Endothelial cell of umbilical vein (primary cell): Measurements from ENCODE around the gene GSTO1. TPM values are rescaled to one million over a fixed set of nuclear protein-coding genes. Genes with fewer than 3 reads are reported as not detected.
A peak's percentile ranks its signal among the peaks of the same experiment; 100 is the strongest.

Source experiments
- BruUV-seq: library from RNA; stranded (reverse); fragments of 400-500 nt; replicated peaks from 2 replicates; lab custom pipeline; 2021; lab: Mats Ljungman, UMichigan
- CTCF ChIA-PET: fragments of 300-600, 350-600 bp; sonication (Branson Sonifier 250); formaldehyde crosslinking; loops from one replicate; lab custom pipeline; 2021; ENCODE audit warnings: antibody characterized with exemption, inconsistent platforms; lab: Charles Lee
- POLR2A ChIA-PET: fragments of 300-600, 350-600 bp; sonication (Branson Sonifier 250); formaldehyde crosslinking; loops from one replicate; lab custom pipeline; 2021; ENCODE audit warnings: antibody characterized with exemption, inconsistent platforms; lab: Charles Lee
- DNase-seq: peaks from one replicate; pipeline ENCODE4 v3.0.0-alpha.2; 2011; ENCODE audit warnings: low read depth, low spot score
- FAIRE-seq: peaks from 2 replicates; lab custom pipeline; 2011; peaks lifted over from hg19 to GRCh38; lab: Jason Lieb, UNC
- H2AFZ ChIP-seq: 2 replicates; pipeline ENCODE4 v1.6.0; 2012; ENCODE audit warnings: low read depth, low read length, control low read depth, inconsistent platforms
- H3K27ac ChIP-seq: 2 replicates; pipeline ENCODE4 v1.5.1; 2011; ENCODE audit warnings: low read depth, mild to moderate bottlenecking, control low read depth, low read length, moderate library complexity; ENCODE audit not compliant: insufficient read depth
- H3K27me3 ChIP-seq, 2 experiments: 2 replicates each; pipeline versions ENCODE4 v1.6.0 to v1.6.1; 2011; ENCODE audit warnings: low read length in 2 of 2, mixed read lengths in 1 of 2; ENCODE audit not compliant: control insufficient read depth in 2 of 2, insufficient read depth in 2 of 2
- H3K36me3 ChIP-seq, 2 experiments: 2 replicates in 1 of 2; 3 replicates in 1 of 2; pipeline ENCODE4 v1.5.1; 2011; ENCODE audit warnings: low read length in 2 of 2, mild to moderate bottlenecking in 1 of 2, moderate library complexity in 1 of 2; ENCODE audit not compliant: control insufficient read depth in 2 of 2, insufficient read depth in 2 of 2; ENCODE audit errors: extremely low read depth in 1 of 2
- H3K4me1 ChIP-seq: 3 replicates; pipeline ENCODE4 v1.5.1; 2011; ENCODE audit warnings: mild to moderate bottlenecking, low read length; ENCODE audit not compliant: control insufficient read depth, insufficient read depth; ENCODE audit errors: extremely low read depth
- H3K4me2 ChIP-seq: 2 replicates; pipeline ENCODE4 v1.6.1; 2011; ENCODE audit warnings: low read length, control low read depth, mixed read lengths; ENCODE audit not compliant: insufficient read depth
- H3K4me3 ChIP-seq, 3 experiments: fragments of 200-600 bp in 1 of 3; sonication (generic), shearing (Covaris generic) in 1 of 3; replicated peaks in 1 of 3; 2 replicates each; pipeline ENCODE4 v1.5.1; 2011 to 2016; ENCODE audit warnings: control low read depth in 3 of 3, low read length in 3 of 3, mild to moderate bottlenecking in 2 of 3, inconsistent platforms in 1 of 3, low read depth in 1 of 3, moderate library complexity in 1 of 3; ENCODE audit not compliant: insufficient read depth in 1 of 3
- H3K79me2 ChIP-seq: 2 replicates; pipeline ENCODE4 v1.6.0; 2012; ENCODE audit warnings: low read length, inconsistent platforms; ENCODE audit not compliant: control insufficient read depth, insufficient read depth
- H3K9ac ChIP-seq: replicated peaks from 2 replicates; pipeline ENCODE3; 2011; ENCODE audit warnings: low read length, control low read depth; ENCODE audit not compliant: insufficient read depth; ENCODE audit errors: extremely low read depth
- H3K9me1 ChIP-seq: replicated peaks from 3 replicates; pipeline ENCODE4 v1.6.0; 2011; ENCODE audit warnings: mild to moderate bottlenecking, low read length; ENCODE audit not compliant: control insufficient read depth, insufficient read depth; ENCODE audit errors: extremely low read depth
- H3K9me3 ChIP-seq: replicated peaks from 2 replicates; pipeline ENCODE4 v1.5.1; 2012; ENCODE audit warnings: low read length, inconsistent platforms; ENCODE audit not compliant: control insufficient read depth, insufficient read depth
- H4K20me1 ChIP-seq: replicated peaks from 2 replicates; pipeline ENCODE3; 2011; ENCODE audit warnings: mild to moderate bottlenecking, low read length; ENCODE audit not compliant: control insufficient read depth, insufficient read depth; ENCODE audit errors: extremely low read depth
- EZH2 ChIP-seq: IDR thresholded peaks from 2 replicates; pipeline ENCODE4 v1.6.1; 2012; ENCODE audit warnings: borderline replicate concordance, low read depth, mild to moderate bottlenecking, moderate library complexity, low read length, inconsistent platforms; ENCODE audit not compliant: severe bottlenecking
- FOS ChIP-seq: IDR thresholded peaks from 2 replicates; pipeline ENCODE4 v1.6.1; 2011; ENCODE audit warnings: mild to moderate bottlenecking, low read length, moderate library complexity, borderline replicate concordance; ENCODE audit not compliant: insufficient read depth
- GATA2 ChIP-seq: IDR thresholded peaks from 2 replicates; pipeline ENCODE4 v1.7.0; 2011; ENCODE audit warnings: low read depth, mild to moderate bottlenecking, moderate library complexity, mixed read lengths, low read length; ENCODE audit not compliant: insufficient read length, insufficient read depth
- JUN ChIP-seq: IDR thresholded peaks from 2 replicates; pipeline ENCODE4 v1.6.1; 2011; ENCODE audit warnings: borderline replicate concordance, low read depth; ENCODE audit not compliant: insufficient read length, insufficient read depth
- MYC ChIP-seq: IDR thresholded peaks from one replicate; pipeline ENCODE4 v1.6.1; 2011; ENCODE audit warnings: mild to moderate bottlenecking, low read depth, low read length
- POLR2A ChIP-seq: IDR thresholded peaks from 2 replicates; pipeline ENCODE4 v1.6.1; 2012; ENCODE audit warnings: low read depth, mild to moderate bottlenecking, control low read depth, low read length
- POLR2AphosphoS5 ChIP-seq: IDR thresholded peaks from 2 replicates; pipeline ENCODE4 v1.6.1; 2012; ENCODE audit warnings: low read depth, mild to moderate bottlenecking, control low read depth, low read length, moderate library complexity; ENCODE audit not compliant: insufficient read depth
- dilution Hi-C: fragments of 300-500 bp; cut with MboI; formaldehyde crosslinking; loops from one replicate; pipeline ENCODE4 v1.15.0; 2019; ENCODE audit warnings: low sequenced_read_pairs; ENCODE audit not compliant: extremely low pct_ligation_motif_present
- intact Hi-C: fragments of 100-400 bp; cut with micrococcal nuclease; formaldehyde crosslinking; loops from one replicate; pipeline ENCODE4 v1.10.0; 2022
- polyA plus RNA-seq, 4 experiments: library from polyadenylated mRNA; depleted of rRNA in 3 of 4; stranded (reverse) in 3 of 4; unstranded in 1 of 4; fragments of >200 nt; gene quantifications; 2 replicates each; pipeline versions ENCODE4 v1.2.1 to v1.2.3, GENCODE V29; 2011 to 2012; ENCODE audit warnings: missing spikeins in 1 of 4
- total RNA-seq: library from RNA; stranded (reverse); gene quantifications from 2 replicates; pipeline ENCODE4 v1.2.3, GENCODE V29; 2021
- TF ChIP-seq, protein P1 (sequence below): IDR thresholded peaks from 2 replicates; pipeline ENCODE4 v1.6.1; 2011; ENCODE audit not compliant: insufficient read depth, insufficient read length
- TF ChIP-seq, protein P2 (sequence below), 2 donors: IDR thresholded peaks; 1 replicate in 1 of 2; 2 replicates in 1 of 2; pipeline ENCODE4 v1.5.1; 2011; ENCODE audit warnings: low read length in 2 of 2, mild to moderate bottlenecking in 2 of 2, moderate library complexity in 2 of 2, control low read depth in 1 of 2, inconsistent platforms in 1 of 2, low read depth in 1 of 2; ENCODE audit not compliant: insufficient read depth in 1 of 2; ENCODE audit errors: extremely low read depth in 1 of 2

The GSTO1 gene
- total and polyA plus RNA-seq, 2 donors (not counting 3 experiments of a cell fraction or from before 2014, with no cell fraction given) = 124 to 211 TPM

- peaks cover 69% of the 10 kb centered on the region for H3K4me1 ChIP-seq
- dilution Hi-C loops = no loop called here
Measured at GRCh38 chr10:104258209-104258608, 3.5 kb downstream of the GSTO1 start.

More at GRCh38 chr10:104258209-104258608, 3.5 kb downstream of the GSTO1 start:
- Histone ChIP-seq H2AFZ (no peak overlapping the region), H3K36me3 (peaks cover 18 to 19% of the 10 kb centered on the region in 2 experiments), H4K20me1 (no peaks in the 10 kb centered on the region), H3K27me3 (no peaks in the 10 kb centered on the region), H3K27ac (peak overlapping the region; percentile 3), H3K4me2 (peak overlapping the region; percentile 16), H3K4me3 (no peak overlapping the region), H3K9me1 (no peaks in the 10 kb centered on the region), H3K9me3 (no peaks in the 10 kb centered on the region), H3K79me2 (peaks cover 71% of the 10 kb centered on the region), H3K9ac (no peak overlapping the region)
- intact Hi-C loops = loop anchor here (5.0 kb wide), 2 partner anchors 276 to 371 kb away; no protein-coding TSS in a partner anchor
- POLR2A ChIA-PET = no interaction called here
- TF ChIP-seq FOS (no peak), GATA2 (no peak), POLR2A (no peak), JUN (no peak), MYC (no peak), EZH2 (no peak), POLR2AphosphoS5 (no peak)
- TF ChIP-seq, protein P1, sequence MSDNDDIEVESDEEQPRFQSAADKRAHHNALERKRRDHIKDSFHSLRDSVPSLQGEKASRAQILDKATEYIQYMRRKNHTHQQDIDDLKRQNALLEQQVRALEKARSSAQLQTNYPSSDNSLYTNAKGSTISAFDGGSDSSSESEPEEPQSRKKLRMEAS = no peak
- TF ChIP-seq, protein P2, sequence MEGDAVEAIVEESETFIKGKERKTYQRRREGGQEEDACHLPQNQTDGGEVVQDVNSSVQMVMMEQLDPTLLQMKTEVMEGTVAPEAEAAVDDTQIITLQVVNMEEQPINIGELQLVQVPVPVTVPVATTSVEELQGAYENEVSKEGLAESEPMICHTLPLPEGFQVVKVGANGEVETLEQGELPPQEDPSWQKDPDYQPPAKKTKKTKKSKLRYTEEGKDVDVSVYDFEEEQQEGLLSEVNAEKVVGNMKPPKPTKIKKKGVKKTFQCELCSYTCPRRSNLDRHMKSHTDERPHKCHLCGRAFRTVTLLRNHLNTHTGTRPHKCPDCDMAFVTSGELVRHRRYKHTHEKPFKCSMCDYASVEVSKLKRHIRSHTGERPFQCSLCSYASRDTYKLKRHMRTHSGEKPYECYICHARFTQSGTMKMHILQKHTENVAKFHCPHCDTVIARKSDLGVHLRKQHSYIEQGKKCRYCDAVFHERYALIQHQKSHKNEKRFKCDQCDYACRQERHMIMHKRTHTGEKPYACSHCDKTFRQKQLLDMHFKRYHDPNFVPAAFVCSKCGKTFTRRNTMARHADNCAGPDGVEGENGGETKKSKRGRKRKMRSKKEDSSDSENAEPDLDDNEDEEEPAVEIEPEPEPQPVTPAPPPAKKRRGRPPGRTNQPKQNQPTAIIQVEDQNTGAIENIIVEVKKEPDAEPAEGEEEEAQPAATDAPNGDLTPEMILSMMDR (IDR thresholded peaks at IDR 0.05; ENCODE audit: extremely low read depth in 1 of 2, insufficient read depth in 1 of 2, low read depth in 1 of 2, low read length in 2 of 2) = no peak
- FAIRE-seq = no peak
- CTCF ChIA-PET = interaction anchor here (1.2 kb wide), 1 partner anchor 16 kb away, joined by 6 read pairs; no protein-coding TSS in a partner anchor
- no peak for DNase-seq
- BruUV-seq = no TSS peak
